HG02642 (cell line): ENCODE results near the gene ELMO1.

Experiments used
- ATAC-seq: cut with Tn5 transposase; IDR thresholded peaks from one replicate; pipeline ENCODE4 v1.9.1; 2021; ENCODE audit warnings: mild to moderate bottlenecking; ENCODE audit not compliant: unreplicated experiment, poor library complexity

Gene ELMO1

GRCh38 chr7:37113661-37114355 is 334.9 kb downstream of the ELMO1 start:
- no peak for ATAC-seq

DNA sequence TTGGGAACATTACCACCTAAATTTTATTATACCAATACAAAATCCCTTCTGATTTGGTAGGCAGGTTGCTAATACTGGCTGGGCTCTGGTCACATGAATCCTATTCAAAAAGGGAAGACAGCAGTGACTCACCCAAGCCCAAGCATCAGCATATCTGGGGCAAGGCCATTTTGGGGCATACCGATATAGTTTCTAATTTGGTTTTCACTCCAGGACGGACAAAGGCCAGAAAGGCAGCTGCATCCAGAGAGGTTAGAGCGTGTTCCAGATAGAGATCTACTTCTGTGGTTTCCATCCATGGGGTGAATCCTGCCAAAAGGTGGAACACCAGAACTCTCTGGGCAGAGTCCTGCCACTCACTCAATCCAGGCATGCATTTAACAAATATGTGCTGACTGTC is 335.8 kb downstream of the ELMO1 start:
- no peak for ATAC-seq

- ATAC-seq = no peak
Observed at GRCh38 chr7:37112218-37112617, 336.4 kb downstream of the ELMO1 start.

DNA sequence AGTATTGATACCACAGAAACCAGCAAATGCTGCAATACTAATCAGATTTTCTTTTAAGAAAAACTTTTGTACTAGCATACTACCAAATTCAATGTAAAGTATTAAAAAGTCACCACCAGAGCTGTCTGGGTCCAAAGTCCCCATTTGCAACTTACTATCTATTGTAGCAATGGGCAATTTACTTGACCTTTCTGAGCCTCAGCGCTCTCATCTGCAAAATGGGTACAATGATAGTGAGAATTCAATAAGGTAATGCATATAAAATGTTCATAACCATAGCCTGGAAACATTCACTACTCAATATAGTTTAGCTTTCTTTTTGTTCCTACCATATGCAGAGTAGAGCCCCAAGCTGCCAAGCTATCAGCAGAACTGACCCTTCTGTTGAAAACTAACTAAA is 337.2 kb downstream of the ELMO1 start:
- no peak for ATAC-seq

- no peak for ATAC-seq
Observed at GRCh38 chr7:37110660-37111424, 337.8 kb downstream of the ELMO1 start.

DNA sequence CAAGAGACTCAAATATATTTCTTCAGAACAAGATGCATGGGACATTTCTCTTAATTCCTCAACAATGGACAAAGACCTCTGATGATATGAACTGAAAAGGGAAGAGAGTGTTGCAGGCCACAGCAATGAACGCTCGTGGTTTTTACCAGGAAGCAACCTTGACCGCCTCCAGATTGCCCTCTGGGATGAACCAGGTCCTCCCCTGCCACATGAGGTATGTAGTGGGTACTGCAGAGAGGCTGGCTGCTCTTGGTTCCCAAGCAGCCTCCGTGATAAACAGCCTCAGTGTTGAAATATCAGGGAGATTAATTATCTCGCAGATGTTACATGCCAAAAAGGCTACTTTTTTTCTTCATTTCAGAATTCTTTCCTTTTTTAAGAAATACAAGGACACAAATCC is 338.8 kb downstream of the ELMO1 start:
- ATAC-seq = no peak

DNA sequence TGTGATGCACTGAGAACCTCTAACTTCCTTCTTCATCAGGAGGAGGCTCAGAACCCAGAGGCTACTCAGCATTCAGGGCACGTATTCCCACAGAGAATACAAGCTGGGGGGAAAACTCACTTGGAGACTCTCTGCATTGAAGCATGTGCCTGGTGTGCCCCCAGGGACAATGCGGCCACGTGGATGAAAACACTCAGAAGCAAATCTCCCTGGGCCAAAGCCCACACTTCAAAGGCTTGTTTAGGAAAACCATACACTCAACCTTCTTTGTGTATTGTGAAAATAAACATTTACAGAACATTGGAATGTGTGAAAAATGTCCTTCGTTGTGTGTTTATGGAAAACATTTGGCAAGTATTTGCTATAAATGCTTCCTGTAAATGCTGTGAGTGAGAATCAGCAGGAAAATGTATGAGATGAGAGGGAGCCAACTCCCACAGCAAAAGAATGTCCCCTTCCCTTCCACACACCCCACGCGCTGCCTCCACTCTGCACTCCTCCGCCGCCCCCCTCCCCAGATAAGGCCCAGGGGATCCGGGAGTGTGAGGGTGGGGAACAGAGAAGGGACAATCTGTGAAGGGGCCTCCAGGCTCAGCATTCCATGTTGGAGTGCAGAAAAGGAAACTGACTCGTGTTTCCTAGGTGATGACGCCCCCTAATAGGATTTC is 339.5 kb downstream of the ELMO1 start:
- ATAC-seq = no peak

- no peak for ATAC-seq
Observed at GRCh38 chr7:37108615-37109014, 340.0 kb downstream of the ELMO1 start.

GRCh38 chr7:37107047-37107750 is 341.5 kb downstream of the ELMO1 start:
- ATAC-seq = no peak

DNA sequence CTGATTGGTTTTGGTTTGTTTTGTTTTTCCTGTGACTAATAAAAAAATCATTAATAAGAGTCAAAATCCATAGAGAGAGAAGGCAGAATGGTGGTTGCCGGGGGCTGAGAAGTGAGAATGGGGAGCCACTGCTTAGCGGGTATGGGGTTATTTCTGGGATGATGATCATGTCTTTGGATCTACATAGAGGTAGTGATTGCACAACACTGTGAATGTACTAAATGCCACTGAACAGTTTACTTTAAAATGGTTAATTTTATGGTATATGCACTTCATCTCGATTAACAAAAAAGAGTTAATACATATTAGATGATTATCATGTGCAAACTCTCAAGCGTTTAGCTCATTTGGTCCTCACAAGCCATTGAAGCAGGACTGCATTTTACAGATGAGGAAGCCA is 342.9 kb downstream of the ELMO1 start:
- ATAC-seq = no peak

- ATAC-seq = no peak
Observed at GRCh38 chr7:37104822-37105518, 343.7 kb downstream of the ELMO1 start.

GRCh38 chr7:37102518-37103137 is 346.0 kb downstream of the ELMO1 start:
- no peak for ATAC-seq

DNA sequence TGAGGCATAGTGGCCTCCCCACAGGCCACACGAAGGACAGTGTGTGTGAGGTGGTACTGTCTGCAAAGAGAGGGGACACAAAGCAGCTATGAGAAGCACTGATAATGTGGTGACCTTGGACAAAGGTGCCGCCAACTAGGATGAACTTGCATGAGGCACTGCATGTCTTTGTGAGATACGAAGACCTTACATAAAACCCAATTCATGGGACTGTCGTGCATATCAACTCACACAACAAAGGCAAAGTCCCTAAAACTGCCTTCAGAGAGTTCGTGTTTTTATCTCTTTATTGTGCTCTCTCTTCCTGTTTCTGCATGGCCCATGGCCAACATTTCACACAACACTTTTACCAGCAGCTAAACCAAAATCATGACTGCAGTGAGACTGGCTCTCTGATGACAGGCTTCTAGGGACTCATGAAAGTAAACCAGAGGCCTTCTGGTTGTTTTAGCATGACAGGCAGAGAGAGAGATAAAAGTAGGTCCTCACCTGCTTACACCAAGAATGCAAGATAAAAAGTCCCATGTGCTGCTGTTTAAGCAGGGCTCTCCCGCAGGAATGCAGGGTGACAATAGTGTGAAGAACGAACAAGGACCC is 347.8 kb downstream of the ELMO1 start:
- no peak for ATAC-seq

- no peak for ATAC-seq
Observed at GRCh38 chr7:37098762-37099161, 349.9 kb downstream of the ELMO1 start.

- ATAC-seq = no peak
Observed at GRCh38 chr7:37097983-37098382, 350.7 kb downstream of the ELMO1 start.

GRCh38 chr7:37097276-37097675 is 351.4 kb downstream of the ELMO1 start:
- ATAC-seq = no peak

DNA sequence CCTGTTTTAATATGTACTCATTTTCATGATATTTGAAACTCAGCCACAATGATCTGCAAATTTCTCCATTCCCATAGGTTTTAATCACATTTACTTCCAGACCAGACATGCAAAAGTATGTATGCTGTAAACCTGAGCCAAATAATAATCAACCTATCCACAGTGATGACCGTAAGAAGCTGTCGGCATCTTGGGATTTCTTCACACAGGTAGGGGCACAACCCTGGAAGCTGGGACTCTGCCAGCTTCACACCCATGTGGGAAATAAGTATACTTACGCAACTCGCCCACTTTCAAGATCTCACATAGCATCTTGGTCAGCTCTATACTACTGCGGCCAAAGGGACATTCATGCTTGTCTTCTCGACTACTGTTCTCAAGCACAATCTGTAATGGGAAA is 352.3 kb downstream of the ELMO1 start:
- no peak for ATAC-seq

DNA sequence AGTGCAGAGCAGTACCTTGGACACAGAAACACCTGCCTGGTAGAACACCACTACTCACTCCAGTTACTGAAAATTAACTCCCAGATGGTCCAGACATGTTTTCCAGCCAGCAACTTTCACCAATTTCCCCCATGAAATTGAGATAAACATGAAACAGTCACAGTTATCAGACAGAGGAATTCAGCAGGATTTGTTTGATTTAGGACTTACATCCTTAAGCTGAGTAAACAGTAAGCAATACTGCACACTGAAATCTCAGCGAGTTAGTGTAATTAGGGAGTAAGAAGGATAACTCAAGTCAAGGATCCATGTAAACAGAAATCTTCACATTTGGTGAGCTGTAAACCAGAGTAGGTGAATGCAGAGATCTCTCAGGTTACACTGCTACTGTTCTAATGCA is 353.5 kb downstream of the ELMO1 start:
- no peak for ATAC-seq

DNA sequence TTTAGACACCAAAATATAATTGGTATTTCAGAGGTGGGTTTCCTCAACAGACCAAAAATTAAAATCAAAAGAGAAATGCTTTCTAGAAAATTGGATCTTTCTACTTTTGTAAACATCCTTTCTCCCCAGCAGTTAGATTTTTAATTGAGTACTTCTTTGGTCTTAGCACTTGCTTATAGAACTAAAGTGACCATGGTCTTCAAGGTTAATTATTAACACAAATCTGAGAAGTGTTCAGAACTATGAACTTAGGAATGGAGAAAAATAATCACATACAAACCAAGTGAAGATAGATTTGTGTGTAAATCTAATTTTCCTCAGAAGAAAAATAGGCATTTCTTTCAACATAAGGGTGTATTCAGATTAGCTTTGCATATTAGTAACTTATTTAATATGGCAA is 355.4 kb downstream of the ELMO1 start:
- ATAC-seq = no peak
